Osteocyte (in vitro differentiated cells): ENCODE results near the gene DDIAS. TPM values are rescaled to one million over a fixed set of nuclear protein-coding genes. Genes with fewer than 3 reads are reported as not detected.
"Not testable (repeated sequence)": the region's sequence is repeated elsewhere in the genome, so short reads cannot be mapped to it uniquely, and the experiment has no call there.

Experiments
- DNase-seq: peaks from one replicate; pipeline ENCODE4 v3.0.0; 2021; ENCODE audit warnings: mixed read lengths; ENCODE audit not compliant: unreplicated experiment; ENCODE audit errors: extremely low spot score
- H3K27ac Mint-ChIP-seq: one replicate; pipeline ENCODE4 v1.8.0; 2021; ENCODE audit warnings: mild to moderate bottlenecking, mixed read lengths; ENCODE audit not compliant: unreplicated experiment
- H3K27me3 Mint-ChIP-seq: one replicate; pipeline ENCODE4 v1.8.0; 2021; ENCODE audit warnings: mixed read lengths; ENCODE audit not compliant: unreplicated experiment
- H3K36me3 Mint-ChIP-seq: one replicate; pipeline ENCODE4 v1.8.0; 2021; ENCODE audit warnings: mixed read lengths; ENCODE audit not compliant: unreplicated experiment
- H3K4me1 Mint-ChIP-seq: one replicate; pipeline ENCODE4 v1.8.0; 2021; ENCODE audit warnings: mixed read lengths; ENCODE audit not compliant: unreplicated experiment
- H3K4me3 Mint-ChIP-seq: one replicate; pipeline ENCODE4 v1.8.0; 2021; ENCODE audit warnings: mild to moderate bottlenecking, moderate library complexity, mixed read lengths; ENCODE audit not compliant: unreplicated experiment
- H3K9me3 Mint-ChIP-seq: one replicate; pipeline ENCODE4 v1.8.0; 2021; ENCODE audit warnings: mixed read lengths; ENCODE audit not compliant: unreplicated experiment
- CTCF ChIP-seq: fragments of 200-600 bp; sonication (generic); IDR thresholded peaks from 2 replicates; pipeline ENCODE4 v1.5.0; 2021; ENCODE audit warnings: antibody characterized with exemption, mild to moderate bottlenecking, moderate library complexity
- total RNA-seq: library from RNA; stranded (reverse); gene quantifications from 2 replicates; pipeline ENCODE4 v1.2.1, GENCODE V29; 2021

The DDIAS gene
- total RNA-seq, 1 donor from 2014 or later: 2.9 TPM

- no peaks in the 10 kb centered on the region for H3K36me3 Mint-ChIP-seq
- TF ChIP-seq CTCF: no peak
- peaks cover 9% of the 10 kb centered on the region for H3K9me3 Mint-ChIP-seq
- DNase-seq: no peak
- no peak overlapping the region for H3K4me3 Mint-ChIP-seq
- no peak overlapping the region for H3K27ac Mint-ChIP-seq
- H3K4me1 Mint-ChIP-seq: peaks cover 8% of the 10 kb centered on the region
- no peaks in the 10 kb centered on the region for H3K27me3 Mint-ChIP-seq
Measured at GRCh38 chr11:82959987-82960778, 58.6 kb downstream of the DDIAS start.

GRCh38 chr11:82960779-82961143 is 59.2 kb downstream of the DDIAS start:
- H3K36me3 Mint-ChIP-seq: no peaks in the 10 kb centered on the region
- H3K4me3 Mint-ChIP-seq: no peak overlapping the region

GRCh38 chr11:82962021-82962420 is 60.5 kb downstream of the DDIAS start:
- not testable (repeated sequence) for H3K4me3 Mint-ChIP-seq, DNase-seq, H3K27me3 Mint-ChIP-seq, H3K9me3 Mint-ChIP-seq, H3K4me1 Mint-ChIP-seq, H3K36me3 Mint-ChIP-seq, H3K27ac Mint-ChIP-seq

More at GRCh38 chr11:82960779-82961143, 59.2 kb downstream of the DDIAS start:
- no peak for TF ChIP-seq CTCF
- peaks cover 6% of the 10 kb centered on the region for H3K4me1 Mint-ChIP-seq
- H3K27ac Mint-ChIP-seq: no peak overlapping the region
- H3K9me3 Mint-ChIP-seq: peaks cover 5% of the 10 kb centered on the region
- DNase-seq: no peak
- no peaks in the 10 kb centered on the region for H3K27me3 Mint-ChIP-seq

GRCh38 chr11:82967381-82967780 is 65.8 kb downstream of the DDIAS start:
- Mint-ChIP-seq H3K27me3 (no peaks in the 10 kb centered on the region), H3K4me3 (no peak overlapping the region), H3K4me1 (no peaks in the 10 kb centered on the region), H3K36me3 (no peaks in the 10 kb centered on the region), H3K27ac (no peak overlapping the region), H3K9me3 (peaks cover 5% of the 10 kb centered on the region)
- no peak for TF ChIP-seq CTCF
- DNase-seq: no peak

GRCh38 chr11:82969811-82970210 is 68.3 kb downstream of the DDIAS start:
- TF ChIP-seq CTCF: no peak
- no peak overlapping the region for H3K4me3 Mint-ChIP-seq
- H3K27me3 Mint-ChIP-seq: no peaks in the 10 kb centered on the region
- no peak for DNase-seq
- peaks cover 3% of the 10 kb centered on the region for H3K36me3 Mint-ChIP-seq
- H3K9me3 Mint-ChIP-seq: no peaks in the 10 kb centered on the region
- no peak overlapping the region for H3K27ac Mint-ChIP-seq
- H3K4me1 Mint-ChIP-seq: peaks cover 9% of the 10 kb centered on the region

- H3K27ac Mint-ChIP-seq: not testable (repeated sequence)
Measured at GRCh38 chr11:82970507-82971083, 69.1 kb downstream of the DDIAS start.

GRCh38 chr11:82971519-82971946 is 70.0 kb downstream of the DDIAS start:
- not testable (repeated sequence) for H3K27me3 Mint-ChIP-seq, H3K4me3 Mint-ChIP-seq, DNase-seq, H3K27ac Mint-ChIP-seq, H3K9me3 Mint-ChIP-seq
- Mint-ChIP-seq H3K4me1 (peaks cover 19% of the 10 kb centered on the region), H3K36me3 (peaks cover 11% of the 10 kb centered on the region)

More at GRCh38 chr11:82970507-82971083, 69.1 kb downstream of the DDIAS start:
- not testable (repeated sequence) for H3K9me3 Mint-ChIP-seq, H3K36me3 Mint-ChIP-seq, DNase-seq, H3K27me3 Mint-ChIP-seq, H3K4me3 Mint-ChIP-seq
- H3K4me1 Mint-ChIP-seq: peaks cover 11% of the 10 kb centered on the region
